H1 (cell line): ENCODE results near the gene KLHL40. TPM values are rescaled to one million over a fixed set of nuclear protein-coding genes. Genes with fewer than 3 reads are reported as not detected.

Experiments
- CTCF ChIA-PET: fragments of 300-600 bp; sonication (Branson Sonifier 250); formaldehyde crosslinking; loops from one replicate; lab custom pipeline; 2021; ENCODE audit not compliant: partially characterized antibody; lab: Charles Lee
- POLR2A ChIA-PET: fragments of 300-600 bp; sonication (Branson Sonifier 250); formaldehyde crosslinking; loops from one replicate; lab custom pipeline; 2021; ENCODE audit warnings: inconsistent platforms; ENCODE audit not compliant: partially characterized antibody; lab: Charles Lee
- DNase-seq, 2 experiments: peaks; one replicate each; pipeline versions ENCODE4 v3.0.0 to v3.0.0-alpha.2; 2010 to 2022; ENCODE audit warnings: low spot score in 2 of 2, low read depth in 1 of 2, mixed read lengths in 1 of 2
- FAIRE-seq: peaks from 2 replicates; lab custom pipeline; 2011; peaks lifted over from hg19 to GRCh38; lab: Jason Lieb, UNC
- H2AFZ ChIP-seq: 2 replicates; pipeline ENCODE4 v1.8.1; 2012; ENCODE audit warnings: low read length, inconsistent platforms
- H2AK5ac ChIP-seq: 2 replicates; pipeline ENCODE4 v1.6.1; 2013; ENCODE audit warnings: low read depth, low read length
- H2BK120ac ChIP-seq: replicated peaks from 2 replicates; pipeline ENCODE3; 2013; ENCODE audit warnings: low read depth, low read length, inconsistent platforms
- H2BK12ac ChIP-seq: 2 replicates; pipeline ENCODE4 v1.6.1; 2013; ENCODE audit warnings: low read depth, low read length
- H2BK15ac ChIP-seq: 2 replicates; pipeline ENCODE4 v1.6.1; 2013; ENCODE audit warnings: low read length
- H2BK20ac ChIP-seq: 2 replicates; pipeline ENCODE4 v1.6.1; 2013; ENCODE audit warnings: low read length
- H2BK5ac ChIP-seq: 2 replicates; pipeline ENCODE4 v1.6.1; 2013; ENCODE audit warnings: low read depth, low read length
- H3K14ac ChIP-seq: 2 replicates; pipeline ENCODE4 v1.6.1; 2013; ENCODE audit warnings: inconsistent platforms; ENCODE audit not compliant: insufficient read length
- H3K18ac ChIP-seq: 2 replicates; pipeline ENCODE4 v1.6.1; 2013; ENCODE audit warnings: low read length; ENCODE audit errors: extremely low read depth
- H3K23ac ChIP-seq: 2 replicates; pipeline ENCODE4 v1.6.1; 2013; ENCODE audit warnings: inconsistent platforms; ENCODE audit not compliant: insufficient read length
- H3K23me2 ChIP-seq: 2 replicates; pipeline ENCODE4 v1.6.1; 2013; ENCODE audit warnings: low read depth, low read length
- H3K27ac ChIP-seq: 2 replicates; pipeline ENCODE4 v1.6.1; 2011; ENCODE audit warnings: low read depth, low read length, inconsistent platforms
- H3K27me3 ChIP-seq, 4 experiments: replicated peaks in 1 of 4; 1 replicate in 1 of 4; 2 replicates in 3 of 4; pipeline versions ENCODE4 v1.6.1 to v1.8.1; 2011 to 2013; ENCODE audit warnings: low read length in 3 of 4, mild to moderate bottlenecking in 3 of 4, inconsistent platforms in 2 of 4, mixed read lengths in 2 of 4, moderate library complexity in 1 of 4; ENCODE audit not compliant: control insufficient read depth in 3 of 4, insufficient read depth in 3 of 4; ENCODE audit errors: extremely low read depth in 1 of 4
- H3K36me3 ChIP-seq, 4 experiments: 2 replicates each; pipeline versions ENCODE4 v1.6.1 to v1.8.1; 2011 to 2013; ENCODE audit warnings: mild to moderate bottlenecking in 4 of 4, low read length in 3 of 4, moderate library complexity in 2 of 4, control low read depth in 1 of 4, inconsistent platforms in 1 of 4; ENCODE audit not compliant: insufficient read depth in 4 of 4, control insufficient read depth in 2 of 4
- H3K4ac ChIP-seq: replicated peaks from 2 replicates; pipeline ENCODE3; 2013; ENCODE audit warnings: low read length, low read depth, mixed read lengths, inconsistent platforms; ENCODE audit not compliant: insufficient read length
- H3K4me1 ChIP-seq, 4 experiments: replicated peaks in 1 of 4; 1 replicate in 1 of 4; 2 replicates in 3 of 4; pipeline versions ENCODE4 v1.6.1 to v1.8.1; 2011 to 2013; ENCODE audit warnings: low read length in 3 of 4, inconsistent platforms in 2 of 4, mixed read lengths in 1 of 4; ENCODE audit not compliant: insufficient read depth in 4 of 4, control insufficient read depth in 3 of 4
- H3K4me2 ChIP-seq, 2 experiments: 2 replicates each; pipeline versions ENCODE4 v1.6.1 to v1.8.1; 2011 to 2013; ENCODE audit warnings: low read depth in 2 of 2, low read length in 2 of 2, control low read depth in 1 of 2, inconsistent platforms in 1 of 2, mild to moderate bottlenecking in 1 of 2; ENCODE audit not compliant: insufficient read depth in 1 of 2
- H3K4me3 ChIP-seq, 4 experiments: fragments of 200-600, 300-600 bp in 1 of 4; sonication (generic), shearing (Covaris generic), sonication (Bioruptor Twin) in 1 of 4; 2 replicates each; pipeline versions ENCODE4 v1.5.1 to v1.8.1; 2011 to 2016; ENCODE audit warnings: low read length in 4 of 4, low read depth in 3 of 4, control low read depth in 2 of 4, inconsistent platforms in 2 of 4, mild to moderate bottlenecking in 2 of 4, mixed read lengths in 1 of 4, moderate library complexity in 1 of 4; ENCODE audit not compliant: insufficient read depth in 2 of 4; ENCODE audit errors: extremely low read depth in 1 of 4
- H3K56ac ChIP-seq: replicated peaks from 2 replicates; pipeline ENCODE3; 2013; ENCODE audit warnings: low read depth, mild to moderate bottlenecking, mixed read lengths, low read length, inconsistent platforms; ENCODE audit not compliant: insufficient read length
- H3K79me1 ChIP-seq: 2 replicates; pipeline ENCODE4 v1.6.1; 2013; ENCODE audit warnings: low read depth, low read length, control low read depth
- H3K79me2 ChIP-seq, 2 experiments: 2 replicates each; pipeline versions ENCODE4 v1.6.1 to v1.8.1; 2012 to 2013; ENCODE audit warnings: low read length in 2 of 2, mild to moderate bottlenecking in 2 of 2, inconsistent platforms in 1 of 2; ENCODE audit not compliant: insufficient read depth in 2 of 2, control insufficient read depth in 1 of 2
- H3K9ac ChIP-seq, 4 experiments: replicated peaks in 1 of 4; 1 replicate in 1 of 4; 2 replicates in 3 of 4; pipeline versions ENCODE4 v1.6.1 to v1.8.1; 2011 to 2013; ENCODE audit warnings: low read depth in 3 of 4, low read length in 3 of 4, control low read depth in 2 of 4, mild to moderate bottlenecking in 2 of 4, moderate library complexity in 2 of 4, inconsistent platforms in 1 of 4; ENCODE audit errors: extremely low read depth in 1 of 4
- H3K9me3 ChIP-seq, 2 experiments: 2 replicates each; pipeline versions ENCODE4 v1.6.1 to v1.8.1; 2012 to 2013; ENCODE audit warnings: mild to moderate bottlenecking in 2 of 2, moderate library complexity in 2 of 2, control low read depth in 1 of 2, inconsistent platforms in 1 of 2, low read depth in 1 of 2, low read length in 1 of 2, mixed read lengths in 1 of 2; ENCODE audit not compliant: insufficient read depth in 2 of 2
- H4K20me1 ChIP-seq, 2 experiments: replicated peaks in 1 of 2; 2 replicates each; pipeline versions ENCODE3 to v1.8.1; 2011 to 2013; ENCODE audit warnings: inconsistent platforms in 2 of 2, low read length in 2 of 2, mild to moderate bottlenecking in 1 of 2; ENCODE audit not compliant: insufficient read depth in 2 of 2, control insufficient read depth in 1 of 2
- H4K5ac ChIP-seq: 2 replicates; pipeline ENCODE4 v1.6.1; 2013; ENCODE audit warnings: low read length, low read depth, mixed read lengths, inconsistent platforms; ENCODE audit not compliant: insufficient read length
- H4K8ac ChIP-seq: 2 replicates; pipeline ENCODE4 v1.8.0; 2013; ENCODE audit warnings: mild to moderate bottlenecking, moderate library complexity, low read length, inconsistent platforms; ENCODE audit not compliant: insufficient read depth; ENCODE audit errors: extremely low read depth
- H4K91ac ChIP-seq: replicated peaks from 2 replicates; pipeline ENCODE3; 2013; ENCODE audit warnings: low read length, mixed read lengths, inconsistent platforms; ENCODE audit not compliant: insufficient read length
- POLR2AphosphoS5 ChIP-seq: IDR thresholded peaks from 2 replicates; pipeline ENCODE4 v1.6.1; 2011; ENCODE audit warnings: low read depth, low read length
- TAF1 ChIP-seq: IDR thresholded peaks from 2 replicates; pipeline ENCODE4 v1.6.1; 2011; ENCODE audit warnings: mild to moderate bottlenecking, low read depth, low read length
- WGBS, 2 experiments: shearing (Covaris generic) in 1 of 2; methylation state at CpG; one replicate each; pipeline versions ENCODE4 v1.1.6 to v1.1.7; 2013 to 2015; ENCODE audit warnings: low lambda C conversion rate in 2 of 2, mixed read lengths in 2 of 2, inconsistent platforms in 1 of 2, low coverage in 1 of 2, missing lambda C conversion rate in 1 of 2; ENCODE audit not compliant: insufficient replicate concordance in 2 of 2, insufficient coverage in 1 of 2, insufficient read length in 1 of 2; ENCODE audit errors: extremely low coverage in 1 of 2, missing lambda C conversion rate in 1 of 2; 5-methylcytosine and 5-hydroxymethylcytosine counted together
- polyA plus RNA-seq, 7 experiments: library from polyadenylated mRNA; depleted of rRNA in 3 of 7; stranded (reverse) in 5 of 7; unstranded in 2 of 7; fragments of >200 nt in 5 of 7; fragments of 200-250 nt in 2 of 7; gene quantifications; 1 replicate in 5 of 7; 2 replicates in 1 of 7; 4 replicates in 1 of 7; pipeline versions ENCODE4 v1.2.1 to v1.2.3, GENCODE V29; 2011 to 2013; ENCODE audit warnings: missing spikeins in 2 of 7, mixed read lengths in 2 of 7
- total RNA-seq: library from RNA; stranded (reverse); fragmentation: NEBNext Ultra II Directional; extraction: Animal tissue kit (Norgen Biotek cat#: 25700); gene quantifications from 2 replicates; pipeline ENCODE4 v1.2.1, GENCODE V29; 2021

KLHL40 gene
- total and polyA plus RNA-seq, 2 of the 8 experiments (the other 6 are each of a cell fraction or from before 2014, with no cell fraction given): 0.02 TPM; not detected in 1

DNA sequence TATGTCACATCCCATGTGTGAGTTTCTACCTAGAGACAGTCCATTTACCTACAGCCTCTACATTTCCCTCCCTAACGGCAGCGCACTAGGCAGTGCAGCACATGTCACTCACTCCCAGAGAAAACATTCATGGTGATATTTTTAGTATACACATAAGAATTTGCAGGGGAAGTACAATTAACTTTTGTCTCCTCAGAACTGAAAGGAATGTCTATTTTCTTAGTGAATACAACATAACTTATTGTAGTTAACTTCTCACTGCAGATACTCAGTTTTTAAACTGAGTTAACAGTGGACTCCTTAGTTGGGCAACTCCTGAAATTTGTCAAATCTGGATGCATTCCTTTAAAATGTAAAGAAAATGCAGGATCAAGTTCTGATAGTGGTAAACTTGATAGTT is 36.3 kb upstream of the KLHL40 start:
- H2BK120ac ChIP-seq: no peak overlapping the region
- H3K9me3 ChIP-seq: no peaks in the 10 kb centered on the region
- no peak overlapping the region for H3K9ac ChIP-seq
- peaks cover 2% of the 10 kb centered on the region; the same call in 1 of the 2 replicates for H3K23me2 ChIP-seq
- no peak overlapping the region for H3K56ac ChIP-seq
- H4K20me1 ChIP-seq: peaks cover 2 to 4% of the 10 kb centered on the region in 2 experiments
- peaks cover 0 to 34% (median 24%) of the 10 kb centered on the region in 4 experiments; a peak in 6 of 7 replicates for H3K4me1 ChIP-seq
- H2BK12ac ChIP-seq: no peak overlapping the region
- H3K23ac ChIP-seq: no peak overlapping the region
- H4K8ac ChIP-seq: no peak overlapping the region
- no peak overlapping the region for H3K4me3 ChIP-seq
- H3K27me3 ChIP-seq: no peaks in the 10 kb centered on the region
- FAIRE-seq: no peak
- no peak overlapping the region for H2BK5ac ChIP-seq
- H3K36me3 ChIP-seq: peaks cover 3 to 36% (median 26%) of the 10 kb centered on the region in 4 experiments
- H4K5ac ChIP-seq: no peak overlapping the region
- H3K27ac ChIP-seq: no peak overlapping the region
- H2BK20ac ChIP-seq: no peak overlapping the region
- no peak overlapping the region for H3K18ac ChIP-seq
- no peaks in the 10 kb centered on the region for H3K79me2 ChIP-seq
- CTCF ChIA-PET: interaction anchor here (1.3 to 4.3 kb wide), 7 partner anchors 12 to 131 kb away, joined by 3 to 27 read pairs (median 5); no protein-coding TSS in a partner anchor
- H3K4me2 ChIP-seq: no peak overlapping the region
- no peak overlapping the region for H2AK5ac ChIP-seq
- no peak overlapping the region for H3K4ac ChIP-seq
- H2BK15ac ChIP-seq: no peak overlapping the region
- DNase-seq: no peak
- H4K91ac ChIP-seq: no peak overlapping the region
- H3K79me1 ChIP-seq: 0 out of 2 replicates have a peak, but pooled peaks cover 2% of the 10 kb centered on the region
- TF ChIP-seq TAF1 (no peak), POLR2AphosphoS5 (0 out of 2 replicates have a peak, but pooled peaks have one; percentile 18)
- POLR2A ChIA-PET: interaction anchor here (1.0 to 2.1 kb wide), 8 partner anchors 9 to 95 kb away, joined by 3 to 8 read pairs (median 4); partner anchors contain the start of genes NKTR and SS18L2
- 100% methylated on average over 2 of the region's 2 CpGs; no CpG with 5 or more reads in 1 of the 2 experiments for WGBS, 2 experiments
- H2AFZ ChIP-seq: no peak overlapping the region
- no peak overlapping the region for H3K14ac ChIP-seq
